Thoracic aorta (tissue), 2 donors: ENCODE results near the gene SCNN1B. TPM values are rescaled to one million over a fixed set of nuclear protein-coding genes. Genes with fewer than 3 reads are reported as not detected.

Source experiments
- ATAC-seq: fragments of 150-250 bp; one replicate; pipeline ENCODE4 v1.8.0; 2017; ENCODE audit warnings: low read depth; ENCODE audit not compliant: insufficient number of reproducible peaks, low FRiP score
- DNase-seq: peaks from one replicate; pipeline ENCODE4 v3.0.0-alpha.2; 2020; ENCODE audit warnings: low spot score
- H3K27ac ChIP-seq, 2 donors: fragments of 200-600 bp; sonication (generic); 1 replicate in 1 of 2; 2 replicates in 1 of 2; pipeline ENCODE4 v1.5.1; 2016; ENCODE audit warnings: mild to moderate bottlenecking in 2 of 2, moderate library complexity in 2 of 2
- H3K27me3 ChIP-seq: fragments of 200-600 bp; sonication (generic); replicated peaks from 2 replicates; pipeline ENCODE4 v1.6.0; 2016; ENCODE audit warnings: mild to moderate bottlenecking; ENCODE audit not compliant: insufficient read depth
- H3K36me3 ChIP-seq: fragments of 200-600 bp; sonication (generic); one replicate; pipeline ENCODE4 v1.5.1; 2016
- H3K4me1 ChIP-seq, 2 donors: fragments of 200-600 bp; sonication (generic); 1 replicate in 1 of 2; 2 replicates in 1 of 2; pipeline versions ENCODE4 v1.5.1 to v1.6.0; 2016; ENCODE audit warnings: low read depth in 2 of 2, mild to moderate bottlenecking in 1 of 2; ENCODE audit not compliant: control insufficient read depth in 1 of 2
- H3K4me3 ChIP-seq: fragments of 200-600 bp; sonication (generic); 2 replicates; pipeline ENCODE4 v1.5.1; 2016; ENCODE audit warnings: mild to moderate bottlenecking
- H3K9me3 ChIP-seq: fragments of 200-600 bp; sonication (generic); 2 replicates; pipeline ENCODE4 v1.5.1; 2016
- total RNA-seq, 2 donors: library from RNA; depleted of rRNA; stranded (reverse); fragments of >200 nt; gene quantifications; one replicate each; pipeline versions ENCODE4 v1.1.0 to v1.2.3, GENCODE V29; 2016
- TF ChIP-seq, protein P1 (sequence below): fragments of 200-600 bp; sonication (generic); IDR thresholded peaks from one replicate; pipeline ENCODE4 v1.5.1; 2019; ENCODE audit warnings: antibody characterized with exemption

Gene SCNN1B
- total RNA-seq, 2 donors from 2014 or later: 1.1 TPM; not detected in 1

DNA sequence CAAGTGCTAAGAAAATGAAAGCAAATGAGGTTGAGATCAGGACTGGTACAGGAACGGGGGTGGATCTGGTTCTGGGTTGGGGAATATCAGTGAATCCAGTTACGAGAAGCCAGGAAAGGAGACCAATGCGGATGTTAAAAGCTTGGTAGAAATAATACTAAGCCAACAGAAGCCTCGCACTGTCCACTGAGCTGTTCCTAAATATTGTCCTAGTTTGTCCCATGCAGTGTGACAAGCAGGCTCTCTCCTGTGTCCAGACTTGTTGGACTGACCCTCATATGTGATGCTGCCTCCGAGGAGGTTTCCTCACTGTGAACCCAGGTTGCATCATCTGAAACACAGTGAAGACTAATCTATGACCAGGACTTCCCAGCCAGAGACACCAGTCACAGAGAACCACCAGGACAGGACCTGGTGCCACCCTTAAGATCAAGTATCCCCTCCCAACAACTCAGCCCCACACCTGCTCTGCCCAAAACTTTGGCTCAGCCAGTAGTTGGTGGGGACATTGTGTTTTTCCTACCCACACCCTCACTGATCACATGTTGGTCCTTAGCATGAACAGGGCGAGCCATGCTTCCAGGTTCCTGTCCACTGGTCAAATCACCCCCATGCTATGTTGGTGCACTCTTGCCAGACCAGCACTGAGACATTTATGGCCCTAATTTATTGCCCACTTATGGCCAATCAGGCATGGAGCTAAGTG lies 32.7 kb upstream of the SCNN1B start:
- H3K27me3 ChIP-seq: no peaks in the 10 kb centered on the region
- TF ChIP-seq, protein P1, sequence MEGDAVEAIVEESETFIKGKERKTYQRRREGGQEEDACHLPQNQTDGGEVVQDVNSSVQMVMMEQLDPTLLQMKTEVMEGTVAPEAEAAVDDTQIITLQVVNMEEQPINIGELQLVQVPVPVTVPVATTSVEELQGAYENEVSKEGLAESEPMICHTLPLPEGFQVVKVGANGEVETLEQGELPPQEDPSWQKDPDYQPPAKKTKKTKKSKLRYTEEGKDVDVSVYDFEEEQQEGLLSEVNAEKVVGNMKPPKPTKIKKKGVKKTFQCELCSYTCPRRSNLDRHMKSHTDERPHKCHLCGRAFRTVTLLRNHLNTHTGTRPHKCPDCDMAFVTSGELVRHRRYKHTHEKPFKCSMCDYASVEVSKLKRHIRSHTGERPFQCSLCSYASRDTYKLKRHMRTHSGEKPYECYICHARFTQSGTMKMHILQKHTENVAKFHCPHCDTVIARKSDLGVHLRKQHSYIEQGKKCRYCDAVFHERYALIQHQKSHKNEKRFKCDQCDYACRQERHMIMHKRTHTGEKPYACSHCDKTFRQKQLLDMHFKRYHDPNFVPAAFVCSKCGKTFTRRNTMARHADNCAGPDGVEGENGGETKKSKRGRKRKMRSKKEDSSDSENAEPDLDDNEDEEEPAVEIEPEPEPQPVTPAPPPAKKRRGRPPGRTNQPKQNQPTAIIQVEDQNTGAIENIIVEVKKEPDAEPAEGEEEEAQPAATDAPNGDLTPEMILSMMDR: no peak
- no peak for DNase-seq
- H3K4me3 ChIP-seq: no peak overlapping the region
- no peaks in the 10 kb centered on the region for H3K4me1 ChIP-seq
- no peak for ATAC-seq
- H3K9me3 ChIP-seq: no peaks in the 10 kb centered on the region
- H3K36me3 ChIP-seq: no peaks in the 10 kb centered on the region
- H3K27ac ChIP-seq: no peak overlapping the region

DNA sequence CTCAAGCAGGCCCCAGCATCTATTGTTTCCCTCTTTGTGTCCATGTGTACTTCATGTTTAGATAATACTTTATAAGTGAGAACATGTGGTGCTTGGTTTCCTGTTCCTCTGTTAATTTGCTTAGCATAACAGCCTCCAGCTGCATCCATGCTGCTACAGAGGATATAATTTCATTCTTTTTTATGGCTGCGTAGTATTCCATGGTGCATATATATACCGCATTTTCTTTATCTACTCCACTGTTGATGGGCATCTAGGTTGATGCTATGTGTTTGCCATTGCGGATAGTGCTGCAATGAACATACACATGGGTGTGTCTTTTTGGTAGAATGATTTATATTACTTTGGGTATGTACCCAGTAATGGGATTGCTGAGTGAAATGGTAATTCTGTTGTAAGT lies 31.4 kb upstream of the SCNN1B start:
- no peaks in the 10 kb centered on the region for H3K36me3 ChIP-seq
- no peak for DNase-seq
- no peaks in the 10 kb centered on the region for H3K4me1 ChIP-seq
- ATAC-seq: no peak
- no peak overlapping the region for H3K27ac ChIP-seq
- no peaks in the 10 kb centered on the region for H3K9me3 ChIP-seq
- H3K4me3 ChIP-seq: no peak overlapping the region
- TF ChIP-seq, protein P1: no peak
- no peaks in the 10 kb centered on the region for H3K27me3 ChIP-seq

DNA sequence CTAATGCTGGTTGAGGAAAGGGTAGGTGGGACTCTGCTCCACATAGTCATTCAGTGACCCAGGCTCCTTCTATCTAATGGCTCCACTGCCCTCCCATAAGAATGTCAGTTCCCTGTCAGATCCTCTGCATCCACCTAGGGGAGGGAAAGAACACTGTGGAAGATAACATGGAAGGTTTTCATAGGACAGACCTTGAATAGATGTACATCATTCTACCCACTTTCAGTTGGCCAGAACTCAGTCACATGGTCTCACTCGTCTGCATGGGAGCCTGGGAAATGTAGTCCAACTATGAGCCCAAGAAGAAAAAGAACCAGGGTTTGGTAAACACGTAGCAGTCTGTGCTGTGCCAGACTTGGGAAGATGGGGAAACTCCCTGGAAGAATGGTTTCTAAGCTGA lies 27.1 kb upstream of the SCNN1B start:
- DNase-seq: no peak
- Histone ChIP-seq H3K4me1 (no peaks in the 10 kb centered on the region), H3K9me3 (no peaks in the 10 kb centered on the region), H3K27me3 (no peaks in the 10 kb centered on the region), H3K36me3 (no peaks in the 10 kb centered on the region), H3K27ac (no peak overlapping the region), H3K4me3 (no peak overlapping the region)
- ATAC-seq: no peak
- TF ChIP-seq, protein P1: no peak

DNA sequence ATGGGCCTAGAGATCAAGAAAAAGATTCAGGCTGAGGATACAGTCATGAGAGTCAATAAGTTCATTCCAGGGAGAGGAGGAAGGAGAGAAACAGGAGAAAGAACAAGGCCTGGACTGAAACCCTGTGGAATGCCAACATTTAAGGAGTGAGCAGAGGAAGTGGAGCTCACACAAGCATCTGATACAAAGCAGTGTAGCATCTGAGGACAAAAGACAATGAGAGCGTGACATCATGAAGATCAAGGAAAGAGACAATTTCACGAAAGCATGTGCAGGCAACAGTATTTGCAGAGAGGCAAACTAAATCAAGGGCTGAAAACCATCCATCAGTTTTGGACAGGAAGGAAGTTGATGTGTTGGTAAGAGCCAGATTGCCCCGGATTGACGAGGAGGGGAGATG lies 25.3 kb upstream of the SCNN1B start:
- H3K4me1 ChIP-seq: no peaks in the 10 kb centered on the region
- ATAC-seq: no peak
- TF ChIP-seq, protein P1: no peak
- no peak overlapping the region for H3K27ac ChIP-seq
- H3K9me3 ChIP-seq: no peaks in the 10 kb centered on the region
- no peak for DNase-seq
- no peak overlapping the region for H3K4me3 ChIP-seq
- H3K36me3 ChIP-seq: no peaks in the 10 kb centered on the region
- no peaks in the 10 kb centered on the region for H3K27me3 ChIP-seq

DNA sequence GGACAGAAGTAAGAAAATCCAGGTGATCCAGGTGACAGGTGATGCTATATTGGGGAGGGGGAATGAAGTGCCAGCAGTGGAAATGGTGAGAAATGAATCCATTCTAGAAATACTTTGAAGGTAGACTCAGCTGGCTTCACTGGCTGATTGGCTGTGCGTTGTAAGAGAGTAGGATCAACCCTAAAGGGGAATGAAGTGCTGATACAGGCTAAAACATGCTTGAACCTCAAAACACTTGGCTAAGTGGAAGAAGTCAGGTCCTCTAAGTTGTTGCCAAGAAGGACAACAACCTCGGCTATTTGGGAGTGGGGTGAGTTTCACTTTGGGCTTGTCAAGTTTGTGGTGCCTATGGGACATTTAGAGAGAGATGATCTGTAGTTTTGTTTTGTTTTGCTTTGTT lies 24.1 kb upstream of the SCNN1B start:
- Histone ChIP-seq H3K36me3 (no peaks in the 10 kb centered on the region), H3K4me3 (no peak overlapping the region), H3K27me3 (no peaks in the 10 kb centered on the region), H3K4me1 (no peaks in the 10 kb centered on the region), H3K9me3 (no peaks in the 10 kb centered on the region), H3K27ac (no peak overlapping the region)
- ATAC-seq: no peak
- TF ChIP-seq, protein P1: no peak
- DNase-seq: no peak
